Liver (tissue), 9 donors: ENCODE measurements around the gene PTGIR. TPM values are rescaled to one million over a fixed set of nuclear protein-coding genes. Genes with fewer than 3 reads are reported as not detected.

Experiments used
- DNase-seq: peaks from one replicate; pipeline ENCODE4 v3.0.0-alpha.2; 2017; ENCODE audit warnings: low spot score
- H3K27ac ChIP-seq, 2 donors: one replicate each; pipeline ENCODE4 v1.7.0; 2013; ENCODE audit warnings: inconsistent platforms in 2 of 2, low read length in 2 of 2, control low read depth in 1 of 2, low read depth in 1 of 2, mild to moderate bottlenecking in 1 of 2
- H3K27me3 ChIP-seq, 4 donors: one replicate each; pipeline versions ENCODE4 v1.6.1 to v1.7.0; 2013; ENCODE audit warnings: low read length in 3 of 4, inconsistent platforms in 1 of 4, mild to moderate bottlenecking in 1 of 4, moderate library complexity in 1 of 4; ENCODE audit not compliant: control insufficient read depth in 4 of 4, insufficient read depth in 4 of 4
- H3K36me3 ChIP-seq, 4 donors: one replicate each; pipeline versions ENCODE4 v1.6.1 to v1.7.0; 2013; ENCODE audit warnings: low read length in 3 of 4, mild to moderate bottlenecking in 3 of 4, low read depth in 1 of 4, moderate library complexity in 1 of 4; ENCODE audit not compliant: control insufficient read depth in 4 of 4, insufficient read depth in 3 of 4
- H3K4me1 ChIP-seq, 4 donors: one replicate each; pipeline versions ENCODE4 v1.6.1 to v1.7.0; 2013; ENCODE audit warnings: low read length in 3 of 4, mild to moderate bottlenecking in 3 of 4, moderate library complexity in 1 of 4; ENCODE audit not compliant: control insufficient read depth in 4 of 4, insufficient read depth in 4 of 4
- H3K4me3 ChIP-seq, 3 donors: one replicate each; pipeline versions ENCODE4 v1.6.1 to v1.7.0; 2013; ENCODE audit warnings: low read length in 3 of 3, control low read depth in 1 of 3, low read depth in 1 of 3, mild to moderate bottlenecking in 1 of 3
- H3K9ac ChIP-seq, 2 donors: one replicate each; pipeline ENCODE4 v1.7.0; 2013; ENCODE audit warnings: low read length in 2 of 2, mild to moderate bottlenecking in 2 of 2, moderate library complexity in 2 of 2, control low read depth in 1 of 2, low read depth in 1 of 2
- H3K9me3 ChIP-seq, 4 donors: one replicate each; pipeline versions ENCODE4 v1.6.1 to v1.7.0; 2013; ENCODE audit warnings: low read length in 3 of 4; ENCODE audit not compliant: control insufficient read depth in 4 of 4
- ATF3 ChIP-seq: IDR thresholded peaks from 2 replicates; pipeline ENCODE4 v1.6.1; 2016; ENCODE audit warnings: antibody characterized with exemption
- CTCF ChIP-seq: fragments of 150-350 bp; IDR thresholded peaks from 2 replicates; pipeline ENCODE4 v1.5.1; 2017; ENCODE audit warnings: improper control_type of control experiment, low read depth, low read length; ENCODE audit not compliant: missing input control
- EGR1 ChIP-seq, 2 donors: IDR thresholded peaks; 2 replicates each; pipeline ENCODE4 v1.6.1; 2016 to 2018; ENCODE audit warnings: antibody characterized with exemption in 2 of 2, low read depth in 2 of 2
- FOXA1 ChIP-seq: IDR thresholded peaks from 2 replicates; pipeline ENCODE4 v1.6.1; 2016; ENCODE audit warnings: antibody characterized with exemption
- FOXA2 ChIP-seq: IDR thresholded peaks from 2 replicates; pipeline ENCODE4 v1.6.1; 2016; ENCODE audit warnings: antibody characterized with exemption
- GABPA ChIP-seq, 2 donors: IDR thresholded peaks in 1 of 2; conservative IDR thresholded peaks in 1 of 2; 2 replicates each; pipeline ENCODE4 v1.6.1; 2016; ENCODE audit warnings: antibody characterized with exemption in 2 of 2, mild to moderate bottlenecking in 1 of 2, moderate library complexity in 1 of 2
- HNF4A ChIP-seq, 2 donors: conservative IDR thresholded peaks; 2 replicates each; pipeline ENCODE4 v1.6.1; 2016; ENCODE audit warnings: antibody characterized with exemption in 2 of 2, mild to moderate bottlenecking in 2 of 2
- HNF4G ChIP-seq: IDR thresholded peaks from 2 replicates; pipeline ENCODE4 v1.6.1; 2016; ENCODE audit warnings: antibody characterized with exemption
- JUND ChIP-seq, 2 donors: IDR thresholded peaks; 2 replicates each; pipeline ENCODE4 v1.6.1; 2016; ENCODE audit warnings: antibody characterized with exemption in 2 of 2
- MAX ChIP-seq: IDR thresholded peaks from 2 replicates; pipeline ENCODE4 v1.6.1; 2016; ENCODE audit warnings: antibody characterized with exemption
- NR2F2 ChIP-seq: IDR thresholded peaks from 2 replicates; pipeline ENCODE4 v1.6.1; 2016; ENCODE audit warnings: antibody characterized with exemption
- RAD21 ChIP-seq, 2 donors: IDR thresholded peaks; 2 replicates each; pipeline ENCODE4 v1.6.1; 2016; ENCODE audit warnings: antibody characterized with exemption in 2 of 2, mild to moderate bottlenecking in 2 of 2
- RXRA ChIP-seq, 2 donors: IDR thresholded peaks; 2 replicates each; pipeline ENCODE4 v1.6.1; 2017 to 2018; ENCODE audit warnings: antibody characterized with exemption in 2 of 2, mild to moderate bottlenecking in 1 of 2
- SP1 ChIP-seq: IDR thresholded peaks from 2 replicates; pipeline ENCODE4 v1.6.1; 2018; ENCODE audit warnings: antibody characterized with exemption, mild to moderate bottlenecking
- TAF1 ChIP-seq: conservative IDR thresholded peaks from 2 replicates; pipeline ENCODE4 v1.6.1; 2016; ENCODE audit warnings: antibody characterized with exemption, mild to moderate bottlenecking
- YY1 ChIP-seq: IDR thresholded peaks from 2 replicates; pipeline ENCODE4 v1.6.1; 2016; ENCODE audit warnings: antibody characterized with exemption, mild to moderate bottlenecking
- WGBS: extraction: QIAGEN DNeasy Blood & Tissue Kit; methylation state at CpG from one replicate; pipeline ENCODE4 v1.1.7; 2013; 5-methylcytosine and 5-hydroxymethylcytosine counted together
- polyA plus RNA-seq, 2 donors: library from polyadenylated mRNA; stranded (reverse) in 1 of 2; unstranded in 1 of 2; fragments of 200-250 nt in 1 of 2; fragments of >200 nt in 1 of 2; fragmentation: Nextera tagmentation in 1 of 2; extraction: Ambion mirVana in 1 of 2; gene quantifications; one replicate each; pipeline versions ENCODE4 v1.2.1 to v1.2.3, GENCODE V29; 2013 to 2015
- total RNA-seq, 2 donors: library from RNA; depleted of rRNA; stranded (reverse); fragments of >200 nt; gene quantifications; one replicate each; pipeline ENCODE4 v1.2.3, GENCODE V29; 2014
- TF ChIP-seq, protein P1 (sequence below): IDR thresholded peaks from 2 replicates; pipeline ENCODE4 v1.6.1; 2016; ENCODE audit warnings: antibody characterized with exemption, mild to moderate bottlenecking
- TF ChIP-seq, protein P2 (sequence below): IDR thresholded peaks from 2 replicates; pipeline ENCODE4 v1.6.1; 2016; ENCODE audit warnings: antibody characterized with exemption
- donor health status: healthy.
- donor health status: healthy.
- donor health status: healthy.
- donor health status: healthy.
- donor health status: healthy.

PTGIR gene
- total and polyA plus RNA-seq, 4 donors, result 1.4 to 5.9 (median 2.9) TPM

DNA sequence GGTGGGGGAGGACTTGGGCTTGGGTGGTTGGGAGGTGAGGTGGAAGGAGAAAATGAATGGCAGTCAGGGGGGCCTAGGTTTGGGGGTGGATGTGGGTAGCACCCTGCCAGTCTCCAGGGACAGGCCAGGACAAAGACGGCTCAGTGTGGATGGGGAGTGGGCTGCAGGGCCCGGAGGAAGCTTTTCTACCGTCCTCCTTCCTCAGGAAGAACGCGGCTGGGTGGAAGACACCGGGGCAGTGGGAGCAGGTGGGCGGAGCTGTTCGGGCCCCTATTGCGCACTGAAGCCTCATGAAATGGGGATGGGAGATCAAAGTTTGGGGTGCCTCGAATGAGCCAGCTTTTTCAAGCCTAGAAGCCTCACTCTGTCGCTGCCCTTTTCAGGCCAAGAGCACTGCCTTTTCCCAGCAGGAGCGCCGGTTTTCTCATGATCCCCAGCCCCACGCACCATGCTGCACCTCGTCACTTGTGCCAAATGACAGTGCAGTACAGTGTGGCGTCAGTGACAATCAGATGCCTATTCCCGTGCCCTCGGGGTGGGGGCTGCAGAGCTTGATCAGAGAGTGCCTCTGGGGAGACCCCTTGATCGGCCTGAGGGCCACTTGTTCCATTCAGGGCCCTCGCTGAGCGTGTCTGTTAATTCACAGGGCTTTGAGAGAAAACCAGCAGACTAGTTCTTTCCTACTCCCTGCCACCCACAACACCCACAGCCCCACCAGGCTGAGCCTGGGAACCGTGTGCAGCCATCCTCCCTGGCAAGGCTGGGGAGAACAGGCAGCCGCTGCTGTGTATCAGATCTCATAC is 22.3 kb downstream of the PTGIR start:
- TF ChIP-seq ATF3 (no peak), NR2F2 (no peak), MAX (no peak), HNF4A (conservative IDR thresholded peaks at IDR 0.05) (no peak), JUND (IDR thresholded peaks at IDR 0.05) (no peak), EGR1 (IDR thresholded peaks at IDR 0.05; ENCODE audit: low read depth in 2 of 2) (no peak), RXRA (IDR thresholded peaks at IDR 0.05) (no peak), YY1 (no peak), CTCF (no peak), HNF4G (no peak), RAD21 (IDR thresholded peaks at IDR 0.05) (no peak), FOXA2 (no peak), SP1 (no peak), GABPA (IDR thresholded peaks at IDR 0.05 in 1 of 2, conservative IDR thresholded peaks at IDR 0.05 in 1 of 2) (no peak), TAF1 (no peak), FOXA1 (no peak)
- TF ChIP-seq, protein P1, sequence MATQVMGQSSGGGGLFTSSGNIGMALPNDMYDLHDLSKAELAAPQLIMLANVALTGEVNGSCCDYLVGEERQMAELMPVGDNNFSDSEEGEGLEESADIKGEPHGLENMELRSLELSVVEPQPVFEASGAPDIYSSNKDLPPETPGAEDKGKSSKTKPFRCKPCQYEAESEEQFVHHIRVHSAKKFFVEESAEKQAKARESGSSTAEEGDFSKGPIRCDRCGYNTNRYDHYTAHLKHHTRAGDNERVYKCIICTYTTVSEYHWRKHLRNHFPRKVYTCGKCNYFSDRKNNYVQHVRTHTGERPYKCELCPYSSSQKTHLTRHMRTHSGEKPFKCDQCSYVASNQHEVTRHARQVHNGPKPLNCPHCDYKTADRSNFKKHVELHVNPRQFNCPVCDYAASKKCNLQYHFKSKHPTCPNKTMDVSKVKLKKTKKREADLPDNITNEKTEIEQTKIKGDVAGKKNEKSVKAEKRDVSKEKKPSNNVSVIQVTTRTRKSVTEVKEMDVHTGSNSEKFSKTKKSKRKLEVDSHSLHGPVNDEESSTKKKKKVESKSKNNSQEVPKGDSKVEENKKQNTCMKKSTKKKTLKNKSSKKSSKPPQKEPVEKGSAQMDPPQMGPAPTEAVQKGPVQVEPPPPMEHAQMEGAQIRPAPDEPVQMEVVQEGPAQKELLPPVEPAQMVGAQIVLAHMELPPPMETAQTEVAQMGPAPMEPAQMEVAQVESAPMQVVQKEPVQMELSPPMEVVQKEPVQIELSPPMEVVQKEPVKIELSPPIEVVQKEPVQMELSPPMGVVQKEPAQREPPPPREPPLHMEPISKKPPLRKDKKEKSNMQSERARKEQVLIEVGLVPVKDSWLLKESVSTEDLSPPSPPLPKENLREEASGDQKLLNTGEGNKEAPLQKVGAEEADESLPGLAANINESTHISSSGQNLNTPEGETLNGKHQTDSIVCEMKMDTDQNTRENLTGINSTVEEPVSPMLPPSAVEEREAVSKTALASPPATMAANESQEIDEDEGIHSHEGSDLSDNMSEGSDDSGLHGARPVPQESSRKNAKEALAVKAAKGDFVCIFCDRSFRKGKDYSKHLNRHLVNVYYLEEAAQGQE, result no peak
- TF ChIP-seq, protein P2, sequence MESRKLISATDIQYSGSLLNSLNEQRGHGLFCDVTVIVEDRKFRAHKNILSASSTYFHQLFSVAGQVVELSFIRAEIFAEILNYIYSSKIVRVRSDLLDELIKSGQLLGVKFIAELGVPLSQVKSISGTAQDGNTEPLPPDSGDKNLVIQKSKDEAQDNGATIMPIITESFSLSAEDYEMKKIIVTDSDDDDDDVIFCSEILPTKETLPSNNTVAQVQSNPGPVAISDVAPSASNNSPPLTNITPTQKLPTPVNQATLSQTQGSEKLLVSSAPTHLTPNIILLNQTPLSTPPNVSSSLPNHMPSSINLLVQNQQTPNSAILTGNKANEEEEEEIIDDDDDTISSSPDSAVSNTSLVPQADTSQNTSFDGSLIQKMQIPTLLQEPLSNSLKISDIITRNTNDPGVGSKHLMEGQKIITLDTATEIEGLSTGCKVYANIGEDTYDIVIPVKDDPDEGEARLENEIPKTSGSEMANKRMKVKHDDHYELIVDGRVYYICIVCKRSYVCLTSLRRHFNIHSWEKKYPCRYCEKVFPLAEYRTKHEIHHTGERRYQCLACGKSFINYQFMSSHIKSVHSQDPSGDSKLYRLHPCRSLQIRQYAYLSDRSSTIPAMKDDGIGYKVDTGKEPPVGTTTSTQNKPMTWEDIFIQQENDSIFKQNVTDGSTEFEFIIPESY, result no peak
- H3K36me3 ChIP-seq, result peaks cover 1 to 6% (median 2%) of the 10 kb centered on the region in 4 donors
- H3K4me1 ChIP-seq, result peaks cover 12 to 51% (median 44%) of the 10 kb centered on the region in 4 donors
- peak overlapping the region; percentile 71 to 95 (median 80) for H3K4me3 ChIP-seq
- peak overlapping the region; percentile 72 to 87 for H3K27ac ChIP-seq
- H3K9me3 ChIP-seq, result peaks cover 0 to 2% (median under 1%) of the 10 kb centered on the region in 4 donors
- no peaks in the 10 kb centered on the region for H3K27me3 ChIP-seq
- DNase-seq, result no peak
- H3K9ac ChIP-seq, result peak overlapping the region; percentile 63 to 96
- WGBS, result 6% methylated on average over 23 of the region's 23 CpGs
